Activated CD4-positive, alpha-beta T cell treated with anti-CD3 and anti-CD28 coated beads for 48 hours (primary cell): ENCODE data around the gene TMC5.

Experiments
- DNase-seq: peaks from one replicate; pipeline ENCODE4 v3.0.0-alpha.2; 2020

The TMC5 gene

GRCh38 chr16:19463468-19464315 lies 46.0 kb downstream of the TMC5 start:
- DNase-seq: no peak

GRCh38 chr16:19468300-19468699 lies 50.6 kb downstream of the TMC5 start:
- DNase-seq: no peak

DNA sequence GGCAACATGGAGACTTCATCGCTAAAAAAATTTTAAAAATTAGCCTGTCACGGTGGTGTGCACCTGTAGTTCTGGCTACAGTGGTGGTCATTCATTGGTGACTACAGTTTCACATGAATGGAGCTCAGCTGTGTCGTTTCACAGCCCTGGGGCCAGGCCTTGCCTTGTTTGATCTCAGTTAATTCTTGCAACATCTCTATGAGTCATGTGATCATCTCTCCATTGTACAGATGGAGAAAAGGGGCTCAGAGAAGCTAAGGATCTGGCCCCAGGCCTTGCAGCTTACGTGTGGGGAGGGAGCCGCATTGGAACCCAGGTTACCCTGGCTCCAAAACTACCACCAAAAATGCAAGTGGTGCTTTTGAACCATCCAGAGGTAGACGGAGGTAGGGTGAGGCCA lies 54.8 kb downstream of the TMC5 start:
- DNase-seq: no peak

DNA sequence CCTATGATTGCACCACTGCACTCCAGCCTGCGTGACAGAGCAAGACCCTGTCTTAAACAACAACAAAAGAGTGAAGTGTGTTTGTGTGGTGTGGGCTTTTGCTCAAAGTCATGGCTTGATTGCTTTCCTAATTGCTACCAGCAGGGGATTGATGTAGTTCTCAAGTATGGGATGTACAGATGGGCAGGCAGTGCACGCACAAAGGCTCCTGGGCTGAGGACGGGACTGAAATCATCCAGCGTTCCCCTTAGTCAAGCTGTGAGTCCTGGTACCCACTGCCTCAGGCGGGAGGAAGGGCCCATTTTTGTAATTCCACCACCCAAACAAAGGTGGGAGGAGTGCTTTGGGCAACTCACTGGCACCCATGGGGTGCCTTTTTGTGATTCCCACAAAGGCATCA lies 56.9 kb downstream of the TMC5 start:
- no peak for DNase-seq

DNA sequence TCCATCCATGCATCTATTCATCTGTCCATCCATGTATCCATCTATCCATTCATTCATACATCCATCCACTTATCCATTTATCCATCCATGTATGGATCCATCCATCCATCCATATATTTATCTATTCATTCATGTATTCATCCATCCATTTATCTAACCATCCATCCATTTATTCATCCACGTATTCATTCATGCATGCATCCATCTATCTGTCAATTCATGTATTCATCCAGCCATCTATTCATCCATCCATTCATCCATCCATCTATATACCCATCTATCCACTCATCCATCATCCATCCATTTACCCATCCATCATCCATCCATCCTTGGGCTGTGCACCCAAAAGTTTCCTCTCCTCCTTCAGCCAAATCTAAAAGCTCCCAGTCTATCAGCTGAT lies 60.8 kb downstream of the TMC5 start:
- DNase-seq: no peak

DNA sequence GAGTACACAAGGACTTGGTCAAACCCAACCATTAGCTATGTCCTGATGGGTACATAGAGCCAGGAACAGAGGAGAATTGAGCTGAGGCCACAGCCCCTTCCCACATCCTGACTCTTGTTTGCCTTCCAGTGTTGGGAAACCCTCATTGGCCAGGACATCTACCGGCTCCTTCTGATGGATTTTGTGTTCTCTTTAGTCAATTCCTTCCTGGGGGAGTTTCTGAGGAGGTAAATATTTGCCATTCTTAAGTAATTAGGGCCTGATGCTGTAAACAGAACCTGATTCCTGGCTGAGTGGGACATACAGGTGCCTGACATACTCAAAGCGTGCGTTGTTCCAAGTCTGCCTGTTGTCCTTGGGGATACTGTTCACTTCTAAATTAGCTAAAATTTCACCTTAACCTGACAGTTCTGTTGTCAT lies 61.6 kb downstream of the TMC5 start:
- no peak for DNase-seq

DNA sequence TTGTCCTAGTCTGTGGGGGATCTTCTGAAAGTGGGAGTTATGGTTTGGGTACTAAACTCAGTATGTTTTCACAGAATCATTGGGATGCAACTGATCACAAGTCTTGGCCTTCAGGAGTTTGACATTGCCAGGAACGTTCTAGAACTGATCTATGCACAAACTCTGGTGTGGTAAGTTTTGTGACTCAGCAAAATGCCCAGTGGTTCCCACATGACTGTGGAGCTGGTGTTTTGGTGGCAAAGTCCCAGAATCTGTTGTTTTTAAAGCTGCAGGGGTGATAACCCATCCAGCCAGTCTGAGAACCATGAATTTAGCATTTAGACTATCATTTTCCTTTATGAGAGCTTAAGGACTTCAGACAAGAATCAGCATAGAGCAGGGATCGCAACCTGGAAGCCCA lies 63.6 kb downstream of the TMC5 start:
- DNase-seq: no peak

GRCh38 chr16:19481769-19482168 lies 64.1 kb downstream of the TMC5 start:
- no peak for DNase-seq

DNA sequence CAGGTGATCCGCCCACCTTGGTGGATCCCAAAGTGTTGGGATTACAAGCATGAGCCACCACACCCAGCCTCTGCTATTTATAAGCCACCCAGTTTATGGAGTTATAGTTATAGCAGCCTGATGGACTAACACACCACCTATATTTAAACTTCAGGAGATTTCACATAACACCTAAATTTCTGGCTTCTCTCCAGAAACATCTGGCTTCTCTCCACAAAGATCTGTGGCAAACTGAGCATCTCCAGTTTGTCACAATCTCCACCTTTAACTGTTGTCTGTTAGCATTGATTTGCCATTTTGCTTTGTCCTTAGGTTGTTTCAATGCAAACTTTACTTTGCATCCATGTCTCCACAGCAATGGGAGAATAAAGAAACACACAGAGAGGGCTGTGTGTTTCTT lies 64.6 kb downstream of the TMC5 start:
- DNase-seq: no peak

DNA sequence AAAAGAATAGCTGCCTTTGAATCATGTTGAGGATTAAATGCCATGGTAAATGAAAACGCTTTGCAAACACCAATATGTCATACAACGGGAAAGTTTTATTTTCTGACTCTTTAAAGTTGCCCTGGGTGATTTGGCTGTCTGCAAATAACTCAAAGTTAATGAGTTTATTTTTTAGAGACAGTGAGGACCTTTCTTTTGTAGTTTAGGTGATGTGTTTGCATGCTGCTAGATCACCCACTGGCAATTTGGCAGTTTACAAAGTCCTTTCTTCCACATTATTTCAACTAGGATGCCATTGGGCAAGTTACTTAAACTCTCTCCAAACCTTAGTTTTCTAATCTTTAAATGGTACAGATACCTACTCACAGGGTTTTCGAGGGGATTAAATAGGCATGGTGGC lies 66.4 kb downstream of the TMC5 start:
- no peak for DNase-seq

DNA sequence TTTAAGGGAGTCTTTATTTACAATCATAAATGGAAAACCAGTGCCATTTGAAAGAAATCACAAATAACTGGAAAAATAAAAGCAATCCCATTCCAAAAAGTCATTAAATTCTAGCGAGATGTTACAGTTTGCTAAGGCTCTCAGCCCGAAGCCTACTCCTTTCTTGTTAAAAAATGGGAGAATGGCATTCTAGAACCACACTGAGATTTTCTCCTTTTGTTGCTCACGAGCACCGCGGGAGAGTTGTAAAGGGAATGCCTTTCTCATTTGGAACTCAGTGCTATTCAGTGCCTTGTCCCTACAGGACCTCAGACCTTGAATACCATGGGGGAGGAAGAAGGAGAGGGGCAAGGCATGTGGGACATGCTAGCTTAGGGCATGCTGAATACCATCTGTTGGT lies 67.9 kb downstream of the TMC5 start:
- no peak for DNase-seq

DNA sequence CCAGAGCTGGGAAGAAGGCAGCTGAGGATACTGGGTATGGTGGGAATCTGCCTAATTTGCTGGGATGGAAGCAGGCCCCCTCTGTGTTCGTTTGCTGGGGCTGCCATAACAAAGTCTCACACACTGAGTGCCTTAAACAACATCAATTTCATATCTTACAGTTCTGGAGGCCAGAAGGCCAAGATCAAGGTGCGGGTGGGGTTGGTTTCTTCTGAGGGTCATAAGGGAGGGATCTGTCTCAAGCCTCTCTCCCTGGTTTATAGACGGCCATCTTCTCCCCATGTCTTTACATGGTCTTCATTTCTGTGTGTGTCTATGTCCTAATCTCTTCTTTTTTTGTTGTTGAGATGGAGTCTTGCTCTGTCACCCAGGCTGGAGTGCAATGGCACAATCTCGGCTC lies 68.4 kb downstream of the TMC5 start:
- DNase-seq: no peak

GRCh38 chr16:19486750-19487325 lies 69.2 kb downstream of the TMC5 start:
- DNase-seq: no peak

GRCh38 chr16:19488213-19488640 lies 70.5 kb downstream of the TMC5 start:
- DNase-seq: no peak

- no peak for DNase-seq
Measured at GRCh38 chr16:19490619-19491018, 72.9 kb downstream of the TMC5 start.

DNA sequence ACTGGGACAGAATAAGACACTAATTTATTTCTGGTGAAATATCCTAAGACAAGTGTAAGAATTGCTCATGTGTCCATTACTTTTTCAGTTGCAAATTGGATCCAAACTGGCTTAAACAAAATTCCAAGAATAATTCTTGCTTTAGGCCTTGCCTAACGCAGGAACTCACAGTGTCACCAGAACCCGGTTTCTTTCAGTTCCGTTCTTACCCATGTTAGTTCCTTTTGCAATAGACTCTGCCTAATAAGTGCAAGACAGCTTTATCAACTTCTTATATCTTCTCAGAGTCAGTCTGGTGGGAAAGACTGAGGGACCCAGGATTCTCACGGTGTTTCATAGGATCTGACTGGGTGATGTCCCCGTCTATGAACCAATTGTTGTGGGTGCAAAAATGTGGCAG lies 79.5 kb downstream of the TMC5 start:
- DNase-seq: no peak

GRCh38 chr16:19499006-19499405 lies 81.3 kb downstream of the TMC5 start:
- DNase-seq: no peak

DNA sequence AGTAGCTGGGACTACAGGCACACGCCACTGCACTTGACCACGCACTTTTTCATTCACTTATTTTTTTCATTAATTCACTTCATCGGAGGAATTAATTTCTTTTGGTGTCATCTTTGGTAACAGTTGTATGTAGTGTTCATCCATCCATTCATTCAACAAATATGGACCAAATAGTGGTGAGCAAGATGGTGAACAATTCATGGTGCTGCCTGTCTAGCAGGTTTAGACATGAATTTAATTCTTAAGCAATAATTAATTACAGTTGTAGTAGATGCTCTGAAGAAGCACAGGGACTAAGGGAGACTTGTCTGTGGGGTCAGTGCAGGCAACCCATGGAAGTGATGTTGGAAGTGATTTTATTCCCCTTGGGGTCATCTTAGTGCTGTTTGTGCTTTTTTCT lies 81.8 kb downstream of the TMC5 start:
- DNase-seq: no peak

GRCh38 chr16:19502395-19503131 lies 84.9 kb downstream of the TMC5 start:
- peak; percentile 80 for DNase-seq

DNA sequence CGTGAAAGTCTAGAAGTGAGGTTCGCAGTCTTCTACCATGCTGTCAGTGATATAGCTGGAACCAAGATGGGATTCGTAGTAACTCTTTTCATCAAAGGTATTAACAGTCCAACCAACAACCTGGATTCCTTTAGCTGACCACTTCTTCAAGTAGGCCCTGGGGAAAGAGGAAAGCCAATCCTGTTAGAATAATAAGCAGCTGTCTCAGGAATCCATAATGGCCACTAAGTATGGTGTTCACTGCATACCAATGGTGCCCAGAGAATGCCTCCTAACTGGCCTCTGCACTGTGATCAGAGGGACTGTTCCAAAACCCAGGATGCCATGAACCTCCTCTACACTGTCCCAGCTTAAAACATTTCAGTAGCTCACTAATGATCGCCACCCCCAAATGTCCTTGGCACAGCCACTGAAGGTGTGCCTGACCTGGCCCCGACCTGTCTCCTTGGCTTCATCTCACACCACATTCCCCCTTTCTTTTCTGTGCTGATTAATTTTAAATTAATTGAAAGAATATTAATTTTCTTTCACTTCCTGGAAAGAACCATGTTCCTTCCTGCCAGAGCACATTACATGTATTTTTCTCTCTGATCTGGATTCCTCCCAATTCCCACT lies 85.9 kb downstream of the TMC5 start:
- DNase-seq: no peak

- no peak for DNase-seq
Measured at GRCh38 chr16:19505600-19506303, 88.1 kb downstream of the TMC5 start.

- no peak for DNase-seq
Measured at GRCh38 chr16:19506965-19507364, 89.3 kb downstream of the TMC5 start.

- DNase-seq: no peak
Measured at GRCh38 chr16:19507867-19508266, 90.2 kb downstream of the TMC5 start.
